Heart left ventricle (tissue), 16 donors: Measurements from ENCODE around the gene SCUBE3. TPM values are rescaled to one million over a fixed set of nuclear protein-coding genes. Genes with fewer than 3 reads are reported as not detected.
A peak's percentile ranks its signal among the peaks of the same experiment; 100 is the strongest.

Source experiments
- ATAC-seq, 4 donors: fragments of 200-7000 bp; cut with Tn5 transposase; one replicate each; pipeline ENCODE4 v1.9.1; 2020 to 2022; ENCODE audit warnings: moderate library complexity in 4 of 4, mild to moderate bottlenecking in 3 of 4, moderate number of reproducible peaks in 1 of 4
- DNase-seq, 5 donors: peaks; one replicate each; pipeline ENCODE4 v3.0.0-alpha.2; 2020
- H3K27ac ChIP-seq, 12 donors: fragments of 200-600 bp; sonication (generic) in 4 of 12; one replicate each; pipeline versions ENCODE4 v1.5.0 to v1.8.0; 2016 to 2022; ENCODE audit warnings: mild to moderate bottlenecking in 2 of 12
- H3K27me3 ChIP-seq, 9 donors: fragments of 200-600 bp; sonication (generic) in 2 of 9; one replicate each; pipeline versions ENCODE4 v1.5.1 to v1.8.0; 2016 to 2022; ENCODE audit warnings: mild to moderate bottlenecking in 3 of 9
- H3K36me3 ChIP-seq, 9 donors: fragments of 200-600 bp; sonication (generic) in 2 of 9; one replicate each; pipeline versions ENCODE4 v1.5.0 to v1.8.0; 2018 to 2022; ENCODE audit warnings: mild to moderate bottlenecking in 2 of 9
- H3K4me1 ChIP-seq, 12 donors: fragments of 200-600 bp; sonication (generic) in 4 of 12; one replicate each; pipeline versions ENCODE4 v1.5.0 to v1.8.0; 2016 to 2022; ENCODE audit warnings: mild to moderate bottlenecking in 3 of 12
- H3K4me3 ChIP-seq, 12 donors: fragments of 200-600 bp; sonication (generic) in 4 of 12; one replicate each; pipeline versions ENCODE4 v1.5.0 to v1.8.0; 2017 to 2022; ENCODE audit warnings: mild to moderate bottlenecking in 9 of 12, moderate library complexity in 4 of 12
- H3K9me3 ChIP-seq, 12 donors: fragments of 200-600 bp; sonication (generic) in 4 of 12; one replicate each; pipeline versions ENCODE4 v1.5.0 to v1.8.0; 2016 to 2022; ENCODE audit warnings: mild to moderate bottlenecking in 1 of 12
- POLR2A ChIP-seq, 2 donors: fragments of 450-650 bp; IDR thresholded peaks; one replicate each; pipeline ENCODE4 v1.6.1; 2017; ENCODE audit warnings: antibody characterized with exemption in 2 of 2, mild to moderate bottlenecking in 2 of 2, moderate library complexity in 2 of 2
- WGBS, 4 donors: extraction: QIAGEN DNeasy Blood & Tissue Kit in 2 of 4; methylation state at CpG; one replicate each; pipeline versions ENCODE4 v1.1.5 to v1.1.7; 2013 to 2018; 5-methylcytosine and 5-hydroxymethylcytosine counted together
- intact Hi-C, 10 donors: fragments of 100-400 bp; cut with DNase I; formaldehyde crosslinking; loops; one replicate each; pipeline versions ENCODE4 v1.11.1 to v1.14.2; 2022
- polyA plus RNA-seq, 2 donors: library from polyadenylated mRNA; stranded (reverse); fragments of 200-250 nt; gene quantifications; one replicate each; pipeline ENCODE4 v1.2.3, GENCODE V29; 2013
- total RNA-seq, 9 donors: library from RNA; depleted of rRNA in 2 of 9; stranded (reverse); fragments of >200 nt in 2 of 9; fragmentation: NEBNext Ultra II Directional in 3 of 9; extraction: Animal tissue kit (Norgen Biotek cat#: 25700) in 3 of 9; gene quantifications; one replicate each; pipeline versions ENCODE4 v1.1.0 to v1.2.4, GENCODE V29; 2016 to 2023
- TF ChIP-seq, protein P1 (sequence below), 12 donors: fragments of 200-600 bp; sonication (generic) in 4 of 12; IDR thresholded peaks; one replicate each; pipeline versions ENCODE4 v1.5.0 to v1.8.0; 2018 to 2022; ENCODE audit warnings: antibody characterized with exemption in 12 of 12, mild to moderate bottlenecking in 5 of 12
- donor health status: ischemic (EF 13 %, LVEDD 7.1; RV severe dilation, severe dysfunction).
- donor health status: healthy with polysubstance abuse.
- donor health status: DM: no; HTN: yes; CAD: no.
- donor health status: DM: no; HTN: no; CAD: no.
- donor health status: ischemic (EF 25% LVEDD 6.9; RV normal size, moderate dysfunction).
- donor health status: ischemic (EF 25% LVEDD 5.7; RV mildly dilated, moderate dysfunction).
- donor health status: healthy.
- donor health status: DM: yes; HTN: yes; CAD: no.
- donor health status: ischemic (EF 35%, LVEDD 5.7; RV mildly dilated, moderate dysfunction).
- donor health status: nonischemic (EF 11% LVEDD 7.7; RV severe dilation, severe dysfunction).
- donor health status: DM: yes; HTN: yes; CAD: no.
- donor health status: PGD.
- donor health status: ischemic (EF 29% LVEDD 5.4; RV normal size, mild dysfunction).
- donor health status: nonischemic (EF 23%, LVEDD 6.1; RV moderate dilation, normal function).

SCUBE3 gene
- total and polyA plus RNA-seq, 11 donors, result 0.61 to 18.7 (median 4.3) TPM

DNA sequence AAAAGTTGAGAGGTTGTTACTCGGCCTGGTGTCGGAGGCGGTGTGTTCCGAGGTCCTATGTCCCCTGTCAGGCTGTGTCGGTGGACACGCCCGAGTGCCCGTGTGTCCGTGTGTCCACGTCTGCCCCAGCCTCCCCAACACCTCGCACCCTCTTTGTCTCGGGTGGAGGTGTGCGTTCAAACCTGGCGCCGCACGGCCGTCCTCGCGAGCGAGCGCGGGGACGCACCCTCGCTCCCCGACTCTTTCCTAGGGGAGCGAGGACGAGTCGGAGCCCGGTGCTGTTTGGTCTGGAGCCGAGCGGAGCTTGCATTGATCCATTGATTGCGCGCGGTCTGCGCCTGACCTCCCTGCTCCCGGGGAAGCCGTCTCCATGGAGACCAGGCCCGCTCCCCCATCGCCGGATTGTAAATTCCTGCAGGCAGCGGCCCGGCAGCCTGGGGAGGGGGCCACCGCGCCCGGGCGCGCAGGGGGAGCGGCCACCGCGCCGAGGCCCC, 411 bp upstream of the SCUBE3 start:
- DNase-seq, result no peak
- no peaks in the 10 kb centered on the region for H3K36me3 ChIP-seq
- TF ChIP-seq, protein P1, sequence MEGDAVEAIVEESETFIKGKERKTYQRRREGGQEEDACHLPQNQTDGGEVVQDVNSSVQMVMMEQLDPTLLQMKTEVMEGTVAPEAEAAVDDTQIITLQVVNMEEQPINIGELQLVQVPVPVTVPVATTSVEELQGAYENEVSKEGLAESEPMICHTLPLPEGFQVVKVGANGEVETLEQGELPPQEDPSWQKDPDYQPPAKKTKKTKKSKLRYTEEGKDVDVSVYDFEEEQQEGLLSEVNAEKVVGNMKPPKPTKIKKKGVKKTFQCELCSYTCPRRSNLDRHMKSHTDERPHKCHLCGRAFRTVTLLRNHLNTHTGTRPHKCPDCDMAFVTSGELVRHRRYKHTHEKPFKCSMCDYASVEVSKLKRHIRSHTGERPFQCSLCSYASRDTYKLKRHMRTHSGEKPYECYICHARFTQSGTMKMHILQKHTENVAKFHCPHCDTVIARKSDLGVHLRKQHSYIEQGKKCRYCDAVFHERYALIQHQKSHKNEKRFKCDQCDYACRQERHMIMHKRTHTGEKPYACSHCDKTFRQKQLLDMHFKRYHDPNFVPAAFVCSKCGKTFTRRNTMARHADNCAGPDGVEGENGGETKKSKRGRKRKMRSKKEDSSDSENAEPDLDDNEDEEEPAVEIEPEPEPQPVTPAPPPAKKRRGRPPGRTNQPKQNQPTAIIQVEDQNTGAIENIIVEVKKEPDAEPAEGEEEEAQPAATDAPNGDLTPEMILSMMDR (IDR thresholded peaks at IDR 0.05), result no peak
- no peak for TF ChIP-seq POLR2A (IDR thresholded peaks at IDR 0.05)
- ATAC-seq, result no peak
- peaks cover 0 to 58% (median 13%) of the 10 kb centered on the region in 9 donors for H3K27me3 ChIP-seq
- H3K9me3 ChIP-seq, result no peaks in the 10 kb centered on the region
- H3K4me1 ChIP-seq, result peaks cover 0 to 48% (median 11%) of the 10 kb centered on the region in 12 donors
- intact Hi-C loops, result no loop called here
- 11 to 24% (median 17%) methylated on average over 38 to 51 of the region's 51 CpGs for WGBS, 4 donors
- peak overlapping the region; percentile 11 to 80 (median 62) for H3K4me3 ChIP-seq
- peak overlapping the region in 1 of 12 donors; percentile 76 for H3K27ac ChIP-seq

DNA sequence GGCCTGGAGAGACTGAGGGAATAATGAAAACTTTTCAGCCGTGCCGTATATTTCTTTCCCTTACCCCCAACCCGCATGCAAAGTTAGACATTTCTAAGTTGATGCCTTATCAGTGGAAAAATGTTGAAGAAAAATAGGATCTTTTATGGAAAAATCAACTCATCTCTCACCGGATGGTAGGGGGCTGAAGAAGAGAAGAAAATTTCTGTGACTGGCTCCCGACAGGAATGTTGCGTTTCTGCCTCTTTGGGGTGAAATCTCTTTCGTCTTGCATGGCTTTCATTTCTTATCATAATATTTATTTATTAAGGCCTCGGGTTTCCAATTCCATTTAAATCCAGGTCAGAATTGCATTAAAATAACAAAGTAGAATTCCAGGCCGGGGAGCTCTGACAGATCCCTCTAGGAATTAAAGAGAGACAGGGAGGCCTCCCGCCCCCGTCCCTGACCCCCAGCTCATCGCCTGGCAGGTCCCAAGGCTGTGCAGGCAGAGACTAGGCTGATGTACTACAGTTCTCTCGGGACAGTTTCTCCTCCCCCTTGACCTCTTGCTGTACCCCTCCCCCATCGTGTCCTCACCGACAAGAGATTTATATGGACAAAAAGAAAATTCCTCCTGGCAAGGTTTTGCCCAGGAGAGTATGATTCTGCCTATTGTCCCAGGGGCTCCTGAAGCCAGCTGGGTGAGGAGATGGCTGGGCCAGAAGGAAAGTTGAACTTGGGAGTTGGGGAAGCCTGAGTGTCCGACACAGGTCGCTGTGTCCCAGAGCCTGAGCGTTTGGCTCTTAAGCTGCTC, 1.3 kb downstream of the SCUBE3 start:
- H3K27ac ChIP-seq, result peak overlapping the region in 8 of 12 donors; percentile 2 to 76 (median 57)
- TF ChIP-seq POLR2A (IDR thresholded peaks at IDR 0.05), result no peak
- TF ChIP-seq, protein P1 (IDR thresholded peaks at IDR 0.05), result no peak
- intact Hi-C loops, result no loop called here
- ATAC-seq, result peak in 3 of 4 donors; percentile 32 to 47 (median 44)
- no peaks in the 10 kb centered on the region for H3K36me3 ChIP-seq
- no peak for DNase-seq
- H3K9me3 ChIP-seq, result no peaks in the 10 kb centered on the region
- 36 to 45% (median 41%) methylated on average over 18 of the region's 18 CpGs for WGBS, 4 donors
- peaks cover 0 to 65% (median 13%) of the 10 kb centered on the region in 12 donors for H3K4me1 ChIP-seq
- H3K4me3 ChIP-seq, result peak overlapping the region; percentile 53 to 80 (median 64)
- H3K27me3 ChIP-seq, result peaks cover 0 to 52% (median 13%) of the 10 kb centered on the region in 9 donors

DNA sequence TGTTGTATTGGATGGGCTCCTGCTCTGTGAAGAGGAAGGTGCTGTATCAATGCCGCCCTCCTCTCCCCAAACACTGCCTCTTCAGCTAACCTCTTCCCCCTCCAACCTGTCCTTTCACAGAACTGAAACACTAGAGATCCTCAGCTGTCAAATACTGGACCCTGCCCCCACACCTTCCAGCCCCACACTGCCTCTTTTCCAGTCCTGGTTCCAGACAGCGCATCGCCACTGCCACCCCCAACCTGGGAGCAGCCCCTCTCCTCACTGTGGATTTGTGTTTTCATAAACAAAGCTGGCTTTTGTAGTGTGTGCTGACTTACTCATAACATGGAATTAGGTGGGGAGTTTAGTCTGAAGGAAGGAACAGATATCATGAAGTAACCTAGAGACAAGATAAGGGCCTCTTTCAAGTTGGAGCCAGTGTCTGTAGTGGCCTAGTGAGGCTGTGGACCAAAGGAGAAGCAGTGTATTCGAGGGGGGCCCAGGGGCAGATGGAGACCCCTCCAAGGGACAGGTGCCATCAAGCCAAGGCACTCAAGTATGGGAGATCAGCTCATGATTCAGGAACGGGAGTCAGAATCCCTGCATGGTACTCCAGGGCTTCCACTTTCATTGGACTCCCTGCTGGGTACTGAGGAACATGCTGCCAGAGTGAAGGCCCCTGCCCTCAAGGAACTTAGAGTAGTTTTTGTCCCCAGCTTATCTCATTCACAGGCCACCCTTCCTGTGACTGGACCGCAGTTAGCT, 2.1 kb downstream of the SCUBE3 start:
- peaks cover 0 to 52% (median 13%) of the 10 kb centered on the region in 9 donors for H3K27me3 ChIP-seq
- WGBS, 4 donors, result 74 to 86% (median 83%) methylated on average over 6 of the region's 6 CpGs
- no peak for TF ChIP-seq POLR2A (IDR thresholded peaks at IDR 0.05)
- TF ChIP-seq, protein P1 (IDR thresholded peaks at IDR 0.05), result no peak
- peak overlapping the region in 6 of 12 donors; percentile 36 to 76 (median 66) for H3K27ac ChIP-seq
- H3K4me3 ChIP-seq, result peak overlapping the region in 7 of 12 donors; percentile 57 to 80 (median 65)
- H3K9me3 ChIP-seq, result no peaks in the 10 kb centered on the region
- DNase-seq (no peak), ATAC-seq (no peak)
- intact Hi-C loops, result no loop called here
- no peaks in the 10 kb centered on the region for H3K36me3 ChIP-seq
- peaks cover 0 to 73% (median 15%) of the 10 kb centered on the region in 12 donors for H3K4me1 ChIP-seq

DNA sequence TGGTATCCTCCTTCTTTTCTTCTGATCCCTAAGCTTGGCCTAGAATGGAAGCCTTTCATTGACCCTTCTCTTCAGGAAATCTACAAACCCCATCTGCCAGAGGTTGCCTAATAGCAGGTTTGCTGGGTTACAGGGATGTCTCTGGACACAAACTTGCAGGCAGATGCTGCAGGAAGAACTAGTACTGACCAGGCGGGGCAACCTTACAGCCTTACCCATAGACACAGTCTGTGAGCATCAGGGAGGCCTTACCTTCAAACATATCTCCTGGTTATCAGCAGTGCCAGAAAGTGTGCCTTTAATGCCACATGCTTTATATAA, 2.6 kb downstream of the SCUBE3 start:
- H3K36me3 ChIP-seq, result no peaks in the 10 kb centered on the region
- intact Hi-C loops, result no loop called here
- H3K27ac ChIP-seq, result peak overlapping the region in 1 of 12 donors; percentile 33
- H3K9me3 ChIP-seq, result no peaks in the 10 kb centered on the region
- peaks cover 0 to 52% (median 13%) of the 10 kb centered on the region in 9 donors for H3K27me3 ChIP-seq
- no peak for DNase-seq
- 97 to 100% (median 100%) methylated on average over 1 of the region's 1 CpG for WGBS, 4 donors
- H3K4me1 ChIP-seq, result peaks cover 0 to 78% (median 17%) of the 10 kb centered on the region in 12 donors
- ATAC-seq, result no peak
- TF ChIP-seq, protein P1 (IDR thresholded peaks at IDR 0.05), result no peak
- TF ChIP-seq POLR2A (IDR thresholded peaks at IDR 0.05), result no peak
- H3K4me3 ChIP-seq, result no peak overlapping the region
